Measurements from ENCODE around the gene CHRD. TPM values are rescaled to one million over a fixed set of nuclear protein-coding genes. Genes with fewer than 3 reads are reported as not detected.

CHRD gene
- total RNA-seq: 0.96 and 3.1 TPM in 2 replicates

GRCh38 chr3:184379358-184380184 is at the start of gene CHRD:
Gene CHRD, plus strand, starts transcription at chr3:184380054. Its CDS starts 265 bp downstream, at chr3:184380319.

GRCh38 chr3:184337399-184337714 is 42.5 kb upstream of the CHRD start, which contains the start of gene FAM131A:
Gene FAM131A, plus strand, starts transcription at chr3:184337600. Its CDS starts 31 bp downstream, at chr3:184337631.

GRCh38 chr3:184361532-184361931 is 18.3 kb upstream of the CHRD start, which contains the start of the genes CLCN2 and POLR2H:
Gene CLCN2, minus strand, starts transcription at chr3:184361605. Its CDS starts 126 bp downstream, at chr3:184361479.
Gene POLR2H, plus strand, starts transcription at chr3:184361710. Its CDS starts 1,783 bp downstream, at chr3:184363493.

GRCh38 chr3:184377882-184378445 is 1.9 kb upstream of the CHRD start, which contains the start of gene THPO:
Gene THPO, minus strand, starts transcription at chr3:184378207. Its CDS starts 1,948 bp downstream, at chr3:184376259.

Other genes with a start within 250 kb of the CHRD start
- gene EIF2B5, start 244.7 kb upstream of the CHRD start, total RNA-seq: 29.3 and 39.1 TPM in 2 replicates
- gene DVL3, start 224.7 kb upstream of the CHRD start, total RNA-seq: 35.2 and 37.0 TPM in 2 replicates
- 384 and 533 TPM in 2 replicates for gene AP2M1, start 205.2 kb upstream of the CHRD start, total RNA-seq
- gene ABCF3, start 193.9 kb upstream of the CHRD start, total RNA-seq: 55.2 and 81.5 TPM in 2 replicates
- not detected in 2 replicates for gene VWA5B2, start 150.5 kb upstream of the CHRD start, total RNA-seq
- 39.1 and 39.5 TPM in 2 replicates for gene ALG3, start 131.1 kb upstream of the CHRD start, total RNA-seq
- gene EEF1AKMT4, start 130.4 kb upstream of the CHRD start, total RNA-seq: 3.4 and 6.9 TPM in 2 replicates
- not detected in 2 replicates for gene CAMK2N2, start 118.5 kb upstream of the CHRD start, total RNA-seq
- not detected in 2 replicates for gene ECE2, start 104.0 kb upstream of the CHRD start, total RNA-seq
- gene PSMD2, start 80.8 kb upstream of the CHRD start, total RNA-seq: 485 and 1,347 TPM in 2 replicates
- 179 and 389 TPM in 2 replicates for gene EIF4G1, start 65.4 kb upstream of the CHRD start, total RNA-seq
- 22.0 and 24.5 TPM in 2 replicates for gene FAM131A, start 42.5 kb upstream of the CHRD start, total RNA-seq
- 1.7 and 3.3 TPM in 2 replicates for gene CLCN2, start 18.4 kb upstream of the CHRD start, total RNA-seq
- gene POLR2H, start 18.3 kb upstream of the CHRD start, total RNA-seq: 102 and 146 TPM in 2 replicates
- under 0.01 and 0.28 TPM in 2 replicates for gene THPO, start 1.8 kb upstream of the CHRD start, total RNA-seq
- 0.38 and 3.1 TPM in 2 replicates for gene EPHB3, start 181.7 kb downstream of the CHRD start, total RNA-seq